Measurements from ENCODE around the gene MOG.

- TF ChIP-seq SUZ12 (IDR thresholded peaks at IDR 0.05; ENCODE audit: extremely low read depth, insufficient read depth, insufficient read length): no peak
- no peak for TF ChIP-seq ZNF274 (IDR thresholded peaks at IDR 0.05; ENCODE audit: low read depth, low read length)
- no peak for TF ChIP-seq YY1 (IDR thresholded peaks at IDR 0.05; ENCODE audit: insufficient read depth, insufficient read length)
Measured at GRCh38 chr6:29610540-29610939, 46.4 kb upstream of the MOG start.
